PC-9 (cell line): ENCODE results near the gene ATP12A. TPM values are rescaled to one million over a fixed set of nuclear protein-coding genes. Genes with fewer than 3 reads are reported as not detected.

ENCODE experiments used
- BruUV-seq: library from RNA; stranded (reverse); fragments of 400-500 nt; replicated peaks from 2 replicates; lab custom pipeline; 2021; lab: Mats Ljungman, UMichigan
- CTCF ChIA-PET: fragments of 300-600 bp; sonication (Branson Sonifier 250); formaldehyde crosslinking; loops from one replicate; lab custom pipeline; 2022; ENCODE audit warnings: antibody characterized with exemption; lab: Charles Lee
- POLR2A ChIA-PET: fragments of 300-600 bp; sonication (Branson Sonifier 250); formaldehyde crosslinking; loops from one replicate; lab custom pipeline; 2022; ENCODE audit warnings: antibody characterized with exemption; ENCODE audit not compliant: unreplicated experiment; lab: Charles Lee
- DNase-seq, 2 experiments: peaks; one replicate each; pipeline versions ENCODE4 v3.0.0 to v3.0.0-alpha.2; 2015 to 2022; ENCODE audit warnings: mixed read lengths in 1 of 2
- H2AFZ ChIP-seq: fragments of 200-600 bp; sonication (generic); 2 replicates; pipeline ENCODE4 v1.8.1; 2017; ENCODE audit warnings: antibody characterized with exemption
- H3F3A ChIP-seq: fragments of 200-600 bp; sonication (generic); 2 replicates; pipeline ENCODE4 v1.8.1; 2017; ENCODE audit warnings: antibody characterized with exemption, mild to moderate bottlenecking, low read depth; ENCODE audit not compliant: insufficient read depth
- H3K27ac ChIP-seq: fragments of 200-600 bp; sonication (generic); 2 replicates; pipeline ENCODE4 v1.6.1; 2016; ENCODE audit warnings: mixed run types
- H3K27me3 ChIP-seq: fragments of 200-600 bp; sonication (generic); 2 replicates; pipeline ENCODE4 v1.6.1; 2016; ENCODE audit warnings: low read depth, mixed run types; ENCODE audit not compliant: insufficient read depth
- H3K36me3 ChIP-seq: fragments of 200-600 bp; sonication (generic); 2 replicates; pipeline ENCODE4 v1.6.1; 2016; ENCODE audit warnings: low read depth, mixed run types
- H3K4me1 ChIP-seq: fragments of 200-600 bp; sonication (generic); replicated peaks from 2 replicates; pipeline ENCODE4 v1.6.1; 2016; ENCODE audit warnings: mixed run types; ENCODE audit not compliant: insufficient read depth
- H3K4me2 ChIP-seq: fragments of 200-600 bp; sonication (generic); 2 replicates; pipeline ENCODE4 v1.6.1; 2017; ENCODE audit warnings: mixed run types
- H3K4me3 ChIP-seq: fragments of 200-600 bp; sonication (generic); 2 replicates; pipeline ENCODE4 v1.6.1; 2016; ENCODE audit warnings: mixed run types
- H3K79me2 ChIP-seq: fragments of 200-600 bp; sonication (generic); 2 replicates; pipeline ENCODE4 v1.6.1; 2017; ENCODE audit warnings: low read depth, mixed run types
- H3K9me2 ChIP-seq: fragments of 200-600 bp; sonication (generic); 2 replicates; pipeline ENCODE4 v1.8.1; 2017; ENCODE audit warnings: mild to moderate bottlenecking; ENCODE audit not compliant: insufficient read depth
- H3K9me3 ChIP-seq: fragments of 200-600 bp; sonication (generic); 2 replicates; pipeline ENCODE4 v1.8.1; 2016; ENCODE audit warnings: low read depth; ENCODE audit not compliant: insufficient read depth
- H4K20me1 ChIP-seq: fragments of 200-600 bp; sonication (generic); 2 replicates; pipeline ENCODE4 v1.8.1; 2017; ENCODE audit not compliant: insufficient read depth
- CTCF ChIP-seq: fragments of 200-600 bp; sonication (generic); conservative IDR thresholded peaks from 2 replicates; pipeline ENCODE4 v1.6.1; 2017; ENCODE audit warnings: mixed run types, antibody characterized with exemption, mild to moderate bottlenecking, moderate library complexity
- EZH2 ChIP-seq: fragments of 200-600 bp; sonication (generic); IDR thresholded peaks from 2 replicates; pipeline ENCODE4 v1.8.0; 2017; ENCODE audit warnings: antibody characterized with exemption, low read depth
- intact Hi-C: fragments of 100-400 bp; cut with micrococcal nuclease; formaldehyde crosslinking; loops from one replicate; pipeline ENCODE4 v1.10.0; 2022; ENCODE audit not compliant: unreplicated experiment
- total RNA-seq: library from RNA; stranded (reverse); gene quantifications from 2 replicates; pipeline ENCODE4 v1.2.3, GENCODE V29; 2021

Gene ATP12A
- total RNA-seq, 1 experiment from 2014 or later: 0.09 TPM

DNA sequence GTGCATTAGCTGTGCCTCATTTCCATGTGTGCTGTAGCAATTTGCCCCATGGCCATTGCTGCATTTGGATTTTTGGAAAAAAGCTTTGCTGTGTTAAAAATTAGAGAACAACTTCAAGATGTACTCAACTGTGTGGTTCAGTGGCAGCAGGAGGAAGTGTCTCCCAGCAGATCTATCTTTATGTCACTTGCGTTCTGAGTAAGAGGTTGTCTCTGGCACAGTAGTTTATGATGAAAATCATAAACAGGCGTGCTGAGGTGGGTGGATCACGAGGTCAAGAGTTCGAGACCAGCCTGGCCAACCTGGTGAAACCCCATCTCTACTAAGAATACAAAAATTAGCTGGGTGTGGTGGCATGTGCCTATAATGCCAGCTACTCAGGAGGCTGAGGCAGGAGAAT lies 54.7 kb downstream of the ATP12A start:
- POLR2A ChIA-PET: interaction anchor here (0.6 kb wide), 1 partner anchor 32 kb away, joined by 3 read pairs; no protein-coding TSS in a partner anchor
- Histone ChIP-seq H3K4me2 (no peak overlapping the region), H3K27me3 (no peaks in the 10 kb centered on the region), H3K36me3 (no peaks in the 10 kb centered on the region), H3K9me2 (no peaks in the 10 kb centered on the region), H2AFZ (no peak overlapping the region), H4K20me1 (no peaks in the 10 kb centered on the region), H3K4me3 (no peak overlapping the region), H3K9me3 (no peaks in the 10 kb centered on the region), H3F3A (no peaks in the 10 kb centered on the region), H3K79me2 (no peaks in the 10 kb centered on the region), H3K4me1 (no peaks in the 10 kb centered on the region), H3K27ac (no peak overlapping the region)
- CTCF ChIA-PET: no interaction called here
- BruUV-seq: no TSS peak
- intact Hi-C loops: no loop called here
- no peak for TF ChIP-seq CTCF
- TF ChIP-seq EZH2: no peak
- DNase-seq: no peak

DNA sequence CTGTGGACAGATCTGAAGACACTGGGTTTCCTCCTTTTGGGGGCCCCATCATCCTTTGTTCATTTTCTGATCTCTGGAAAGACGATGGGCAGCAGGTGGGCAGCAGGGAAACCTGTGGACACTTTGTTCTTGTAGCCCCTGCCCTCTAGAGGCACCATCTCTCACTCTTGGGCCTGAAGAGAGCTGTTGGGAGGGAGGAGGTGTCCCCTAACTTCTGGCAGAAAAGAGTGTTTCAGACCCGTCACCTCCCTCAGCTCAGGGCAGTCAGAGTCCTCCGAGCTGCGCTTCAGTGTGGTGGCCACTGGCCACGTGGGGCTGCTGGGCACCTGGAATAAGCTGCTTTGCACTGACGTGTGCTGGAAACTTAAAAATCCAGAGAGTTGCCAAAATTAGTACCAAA lies 56.8 kb downstream of the ATP12A start:
- intact Hi-C loops: no loop called here
- H3K4me2 ChIP-seq: no peak overlapping the region
- DNase-seq: no peak

GRCh38 chr13:24738366-24738847 lies 58.2 kb downstream of the ATP12A start:
- POLR2A ChIA-PET: no interaction called here
- BruUV-seq: no TSS peak
- no peak overlapping the region for H2AFZ ChIP-seq

More for the DNA sequence above, 56.8 kb downstream of the ATP12A start:
- no peaks in the 10 kb centered on the region for H3F3A ChIP-seq
- no peaks in the 10 kb centered on the region for H3K79me2 ChIP-seq
- H3K4me3 ChIP-seq: no peak overlapping the region
- TF ChIP-seq CTCF (no peak), EZH2 (no peak)
- H3K9me2 ChIP-seq: no peaks in the 10 kb centered on the region
- H3K27ac ChIP-seq: no peak overlapping the region
- H3K36me3 ChIP-seq: no peaks in the 10 kb centered on the region
- CTCF ChIA-PET: no interaction called here
- H3K4me1 ChIP-seq: no peaks in the 10 kb centered on the region
- H3K9me3 ChIP-seq: no peaks in the 10 kb centered on the region
- no peak overlapping the region for H2AFZ ChIP-seq
- BruUV-seq: no TSS peak
- POLR2A ChIA-PET: no interaction called here
- no peaks in the 10 kb centered on the region for H3K27me3 ChIP-seq
- no peaks in the 10 kb centered on the region for H4K20me1 ChIP-seq

More at GRCh38 chr13:24738366-24738847, 58.2 kb downstream of the ATP12A start:
- Histone ChIP-seq H3K36me3 (no peaks in the 10 kb centered on the region), H3K27ac (no peak overlapping the region), H3F3A (no peaks in the 10 kb centered on the region), H3K4me3 (no peak overlapping the region), H3K9me3 (no peaks in the 10 kb centered on the region), H3K4me2 (no peak overlapping the region), H3K27me3 (no peaks in the 10 kb centered on the region), H3K79me2 (no peaks in the 10 kb centered on the region), H4K20me1 (no peaks in the 10 kb centered on the region), H3K4me1 (no peaks in the 10 kb centered on the region), H3K9me2 (no peaks in the 10 kb centered on the region)
- TF ChIP-seq EZH2 (no peak), CTCF (no peak)
- CTCF ChIA-PET: interaction anchor here (0.6 kb wide), 1 partner anchor 111 kb away, joined by 3 read pairs; no protein-coding TSS in a partner anchor
- intact Hi-C loops: no loop called here
- DNase-seq: no peak
